GM19324 (cell line): ENCODE data around the gene CACNA1C.

Experiments
- ATAC-seq: cut with Tn5 transposase; IDR thresholded peaks from one replicate; pipeline ENCODE4 v1.9.1; 2021; ENCODE audit warnings: mild to moderate bottlenecking, moderate library complexity; ENCODE audit not compliant: unreplicated experiment, low FRiP score

Gene CACNA1C

GRCh38 chr12:2351161-2351560 is 298.4 kb downstream of the CACNA1C start:
- ATAC-seq, result no peak

DNA sequence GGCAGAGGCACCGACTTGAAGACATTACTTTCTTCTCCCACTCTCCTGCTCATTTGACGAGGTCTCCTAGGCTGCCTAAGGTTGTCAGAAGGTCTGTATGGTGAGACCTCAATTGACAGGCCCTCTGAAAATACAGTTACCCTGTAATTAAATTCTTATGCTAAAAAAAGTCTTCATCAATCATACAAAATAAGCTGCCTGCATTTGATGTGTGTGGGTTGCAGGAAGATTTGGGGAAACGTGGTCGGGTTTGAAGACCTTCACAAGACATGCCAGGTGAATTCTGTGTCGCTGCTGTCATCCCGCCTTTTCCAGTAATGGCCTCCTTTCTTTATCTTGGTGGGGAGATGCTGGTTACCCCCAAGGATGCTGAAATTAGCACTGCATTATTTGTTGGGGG is 299.4 kb downstream of the CACNA1C start:
- ATAC-seq, result no peak

- ATAC-seq, result no peak
Observed at GRCh38 chr12:2353281-2353680, 300.5 kb downstream of the CACNA1C start.

DNA sequence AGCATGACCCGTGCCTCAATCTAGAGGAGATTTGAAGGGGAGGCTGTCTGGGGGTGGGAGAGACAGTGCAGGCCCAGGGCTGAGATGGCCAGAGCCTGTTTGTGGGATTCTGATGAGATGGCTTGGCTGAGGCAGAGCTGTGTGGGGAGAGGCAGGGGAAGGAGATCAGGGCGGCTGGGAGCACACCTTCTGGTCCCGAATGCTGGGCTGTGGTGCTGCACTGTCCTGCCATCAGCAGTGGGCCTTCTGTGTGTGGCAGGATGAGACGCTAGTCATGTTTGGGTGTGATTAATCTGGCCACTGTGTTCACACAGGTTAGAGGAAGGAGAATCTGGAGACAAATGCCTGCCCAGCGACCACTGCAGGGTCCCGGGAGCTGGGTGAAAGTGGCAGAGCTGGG is 300.9 kb downstream of the CACNA1C start:
- ATAC-seq, result no peak

- no peak for ATAC-seq
Observed at GRCh38 chr12:2354151-2354991, 301.6 kb downstream of the CACNA1C start.

- no peak for ATAC-seq
Observed at GRCh38 chr12:2355198-2355597, 302.4 kb downstream of the CACNA1C start.

- no peak for ATAC-seq
Observed at GRCh38 chr12:2355604-2356003, 302.8 kb downstream of the CACNA1C start.

DNA sequence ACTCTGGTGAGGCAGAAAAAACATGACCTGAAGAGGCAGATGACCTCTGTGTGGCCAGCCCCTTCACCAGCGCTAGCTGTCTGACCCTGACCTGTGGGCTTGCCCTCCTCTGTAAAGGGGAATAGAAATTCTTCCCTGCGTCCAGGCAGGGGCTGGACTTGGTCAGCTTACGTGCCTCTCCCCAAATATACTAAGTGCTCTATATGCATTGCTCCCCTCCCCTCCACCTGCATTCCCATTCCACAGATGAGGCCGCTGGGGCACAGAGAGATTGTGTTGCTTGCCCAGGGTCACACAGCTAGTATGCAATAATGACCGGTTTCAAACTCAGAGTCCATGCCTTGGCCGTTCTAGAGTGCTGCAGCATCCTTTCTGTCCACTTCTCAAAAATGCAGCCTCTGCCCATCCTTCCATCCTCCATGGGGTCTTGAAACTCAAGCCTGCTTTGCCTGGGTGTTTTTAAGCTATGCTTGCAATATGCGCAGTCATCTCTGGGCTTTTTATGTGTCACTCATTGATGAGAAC is 303.9 kb downstream of the CACNA1C start:
- ATAC-seq, result no peak

GRCh38 chr12:2358986-2359658 is 306.3 kb downstream of the CACNA1C start:
- no peak for ATAC-seq

DNA sequence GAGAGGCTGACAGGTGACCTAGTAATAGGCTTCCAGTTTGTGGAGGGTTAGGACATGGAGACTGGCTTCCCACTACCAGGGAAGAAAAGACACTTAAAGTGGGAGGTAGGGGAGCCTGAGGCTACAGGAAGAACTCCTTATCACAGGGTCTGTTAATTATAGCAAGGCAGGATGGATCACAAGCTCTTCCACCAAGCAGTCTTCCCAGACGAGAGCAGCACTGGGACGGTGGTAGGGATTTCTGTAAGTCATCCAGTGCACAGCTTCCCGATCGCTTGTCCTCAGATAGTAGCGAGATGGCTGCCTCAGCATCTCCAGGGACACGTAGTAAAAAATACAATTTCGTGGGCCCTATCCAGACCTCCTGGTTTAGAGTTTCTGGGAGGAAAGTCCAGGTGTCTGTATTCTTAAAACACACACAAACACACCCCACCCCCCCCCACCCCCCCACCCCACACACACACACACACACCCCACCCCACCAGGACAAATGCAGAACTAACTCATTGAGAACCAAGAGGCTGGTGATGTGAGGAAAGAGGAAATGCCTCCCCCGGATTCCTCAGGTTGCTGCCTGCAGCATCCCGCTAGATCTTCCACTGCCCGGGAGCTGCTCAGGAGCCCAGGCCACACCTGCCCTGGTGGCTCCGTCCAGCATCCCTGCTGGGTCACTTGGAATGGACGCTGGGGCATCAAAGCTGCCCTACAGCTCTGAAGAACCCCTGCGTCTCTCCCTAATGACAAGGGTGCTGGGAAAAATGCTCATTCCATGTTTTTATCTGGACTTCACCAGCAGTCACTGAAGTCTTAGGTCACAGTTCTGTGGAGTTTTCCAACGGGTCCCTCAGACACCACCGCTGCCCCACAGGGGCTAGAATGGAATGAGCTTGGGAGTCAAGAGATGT is 307.2 kb downstream of the CACNA1C start:
- ATAC-seq, result no peak

DNA sequence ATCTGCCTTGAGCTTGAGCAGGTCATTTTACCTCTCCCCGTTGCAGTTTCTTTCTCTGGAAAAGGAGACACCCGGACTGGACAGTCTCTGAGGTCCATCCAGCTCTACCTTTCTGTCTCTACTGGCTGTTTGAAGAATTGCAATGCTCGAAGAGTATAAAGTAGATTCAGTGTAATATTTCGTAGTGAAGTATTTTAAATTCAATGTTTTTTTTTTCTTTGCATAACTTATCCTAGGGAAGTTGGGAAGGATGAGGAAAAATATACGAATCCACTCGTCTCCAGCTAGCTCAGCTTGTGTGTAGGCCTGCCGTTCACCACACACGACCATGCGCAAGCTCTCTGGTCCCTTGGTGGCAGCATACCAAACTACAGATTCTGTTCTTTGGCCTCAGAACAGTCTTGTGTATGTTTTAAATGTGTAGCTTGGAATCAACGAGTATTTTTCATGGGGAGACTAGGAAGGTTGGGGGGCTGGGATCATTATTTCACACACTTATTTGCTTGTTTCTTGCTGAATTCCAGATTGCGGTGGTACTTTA is 307.9 kb downstream of the CACNA1C start:
- ATAC-seq, result no peak

- no peak for ATAC-seq
Observed at GRCh38 chr12:2363836-2364609, 311.2 kb downstream of the CACNA1C start.

- ATAC-seq, result no peak
Observed at GRCh38 chr12:2364631-2365051, 311.9 kb downstream of the CACNA1C start.

GRCh38 chr12:2366711-2367110 is 313.9 kb downstream of the CACNA1C start:
- ATAC-seq, result no peak

- ATAC-seq, result no peak
Observed at GRCh38 chr12:2372178-2372577, 319.4 kb downstream of the CACNA1C start.

- no peak for ATAC-seq
Observed at GRCh38 chr12:2372735-2373134, 319.9 kb downstream of the CACNA1C start.

DNA sequence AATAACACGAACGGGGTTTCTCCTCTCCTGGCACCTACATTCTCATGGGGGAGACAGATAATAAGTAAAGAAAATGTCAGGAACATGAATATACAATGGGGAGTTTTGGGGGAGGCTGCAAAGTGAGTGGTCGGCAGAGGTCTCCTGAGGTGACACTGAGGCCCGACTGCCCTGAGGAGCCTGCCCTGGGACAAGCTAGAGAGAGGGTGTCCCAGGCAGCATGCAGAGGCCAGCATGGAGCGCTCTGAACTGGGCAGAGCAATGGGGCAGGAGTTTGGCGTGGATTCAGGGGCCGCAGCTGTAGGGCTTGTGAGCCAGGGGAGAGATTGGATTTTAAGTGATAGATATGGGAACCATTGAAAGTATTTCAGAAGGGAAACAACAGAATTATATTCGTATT is 320.5 kb downstream of the CACNA1C start:
- ATAC-seq, result no peak

DNA sequence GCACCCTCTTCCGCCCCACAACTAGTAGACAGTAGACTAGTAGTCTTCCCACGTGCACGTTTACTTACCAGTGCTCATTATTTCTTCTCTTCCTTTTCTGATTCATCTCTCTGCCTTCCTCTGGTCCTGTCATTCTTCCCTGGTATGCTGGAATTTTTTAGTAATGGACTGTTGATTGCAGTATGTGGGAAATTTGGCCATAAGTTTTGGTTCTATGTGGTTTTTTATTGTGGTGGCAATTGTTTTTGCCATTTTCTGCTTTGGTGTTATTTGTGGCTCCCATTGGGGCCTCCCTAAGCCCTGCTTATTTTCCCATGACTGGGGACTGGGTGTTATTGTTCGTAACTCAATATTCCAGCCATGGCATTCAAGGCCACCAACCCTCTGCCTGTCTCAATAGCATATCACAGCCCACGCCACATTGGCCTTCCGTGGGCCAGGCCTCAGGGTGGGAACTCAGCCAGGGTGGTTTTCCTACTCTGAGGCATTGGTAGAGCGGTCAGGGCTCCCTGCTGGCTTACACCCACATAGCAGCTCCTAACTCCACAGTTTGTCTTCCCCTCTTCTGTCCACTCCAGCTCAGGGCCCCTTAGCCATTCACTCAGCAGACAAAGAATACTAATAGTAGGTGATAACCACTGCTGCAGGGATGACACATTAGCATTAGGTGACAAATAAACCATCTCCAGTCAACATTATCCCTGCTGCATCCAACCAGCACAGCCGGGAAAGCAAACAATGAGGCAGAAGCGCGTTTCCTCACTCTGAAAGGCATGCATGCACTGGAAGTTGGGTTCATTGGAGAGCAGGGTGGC is 321.5 kb downstream of the CACNA1C start:
- no peak for ATAC-seq

DNA sequence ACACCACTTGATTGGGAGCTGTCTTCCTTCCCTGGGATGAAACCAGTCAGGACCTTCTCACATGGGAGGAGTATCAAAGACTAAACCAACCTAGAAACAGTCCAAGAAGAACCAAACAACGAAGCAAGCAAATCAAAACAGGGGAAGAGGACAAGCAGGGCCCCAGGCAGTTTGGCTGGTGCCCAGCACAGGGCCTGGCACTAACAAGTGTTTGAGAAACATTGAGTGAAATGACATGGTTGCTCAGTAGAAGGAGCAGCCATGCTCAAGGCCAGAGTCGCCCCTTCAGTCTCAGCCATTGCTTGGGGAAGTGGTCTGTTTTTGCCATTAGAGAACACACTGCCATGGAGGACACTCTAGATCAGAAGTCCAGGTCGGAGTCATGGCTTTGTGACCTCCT is 323.1 kb downstream of the CACNA1C start:
- ATAC-seq, result no peak
